Panc1 (cell line): ENCODE measurements around the gene RNF144A.

ENCODE experiments used
- CTCF ChIP-seq: fragments of 450-650 bp; IDR thresholded peaks from 2 replicates; pipeline ENCODE4 v1.5.1; 2017; ENCODE audit warnings: mild to moderate bottlenecking
- SIN3A ChIP-seq: IDR thresholded peaks from 2 replicates; pipeline ENCODE4 v1.6.1; 2012; ENCODE audit warnings: low read depth, mild to moderate bottlenecking, low read length, moderate library complexity, borderline replicate concordance; ENCODE audit not compliant: insufficient read depth
- TF ChIP-seq, protein P1 (sequence below), 2 experiments: IDR thresholded peaks; 2 replicates each; pipeline ENCODE4 v1.6.1; 2011 to 2012; ENCODE audit warnings: low read depth in 2 of 2, control low read depth in 1 of 2, low read length in 1 of 2, mild to moderate bottlenecking in 1 of 2, moderate library complexity in 1 of 2; ENCODE audit not compliant: insufficient read depth in 1 of 2

- TF ChIP-seq, protein P1, sequence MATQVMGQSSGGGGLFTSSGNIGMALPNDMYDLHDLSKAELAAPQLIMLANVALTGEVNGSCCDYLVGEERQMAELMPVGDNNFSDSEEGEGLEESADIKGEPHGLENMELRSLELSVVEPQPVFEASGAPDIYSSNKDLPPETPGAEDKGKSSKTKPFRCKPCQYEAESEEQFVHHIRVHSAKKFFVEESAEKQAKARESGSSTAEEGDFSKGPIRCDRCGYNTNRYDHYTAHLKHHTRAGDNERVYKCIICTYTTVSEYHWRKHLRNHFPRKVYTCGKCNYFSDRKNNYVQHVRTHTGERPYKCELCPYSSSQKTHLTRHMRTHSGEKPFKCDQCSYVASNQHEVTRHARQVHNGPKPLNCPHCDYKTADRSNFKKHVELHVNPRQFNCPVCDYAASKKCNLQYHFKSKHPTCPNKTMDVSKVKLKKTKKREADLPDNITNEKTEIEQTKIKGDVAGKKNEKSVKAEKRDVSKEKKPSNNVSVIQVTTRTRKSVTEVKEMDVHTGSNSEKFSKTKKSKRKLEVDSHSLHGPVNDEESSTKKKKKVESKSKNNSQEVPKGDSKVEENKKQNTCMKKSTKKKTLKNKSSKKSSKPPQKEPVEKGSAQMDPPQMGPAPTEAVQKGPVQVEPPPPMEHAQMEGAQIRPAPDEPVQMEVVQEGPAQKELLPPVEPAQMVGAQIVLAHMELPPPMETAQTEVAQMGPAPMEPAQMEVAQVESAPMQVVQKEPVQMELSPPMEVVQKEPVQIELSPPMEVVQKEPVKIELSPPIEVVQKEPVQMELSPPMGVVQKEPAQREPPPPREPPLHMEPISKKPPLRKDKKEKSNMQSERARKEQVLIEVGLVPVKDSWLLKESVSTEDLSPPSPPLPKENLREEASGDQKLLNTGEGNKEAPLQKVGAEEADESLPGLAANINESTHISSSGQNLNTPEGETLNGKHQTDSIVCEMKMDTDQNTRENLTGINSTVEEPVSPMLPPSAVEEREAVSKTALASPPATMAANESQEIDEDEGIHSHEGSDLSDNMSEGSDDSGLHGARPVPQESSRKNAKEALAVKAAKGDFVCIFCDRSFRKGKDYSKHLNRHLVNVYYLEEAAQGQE (IDR thresholded peaks at IDR 0.05; ENCODE audit: insufficient read depth in 1 of 2, low read depth in 2 of 2, low read length in 1 of 2), result no peak
- TF ChIP-seq CTCF, result no peak
- no peak for TF ChIP-seq SIN3A
Measured at GRCh38 chr2:6956566-6956965, 39.4 kb downstream of the RNF144A start.
